GM23248 (cell line): Measurements from ENCODE around the gene CPNE6. TPM values are rescaled to one million over a fixed set of nuclear protein-coding genes. Genes with fewer than 3 reads are reported as not detected.
"Not testable (repeated sequence)": the region's sequence is repeated elsewhere in the genome, so short reads cannot be mapped to it uniquely, and the experiment has no call there.

Source experiments
- DNase-seq: peaks from one replicate; pipeline ENCODE4 v3.0.0-alpha.2; 2015
- H2AFZ ChIP-seq: fragments of 200-600 bp; sonication (generic); 2 replicates; pipeline ENCODE4 v1.6.1; 2016; ENCODE audit warnings: antibody characterized with exemption
- H3F3A ChIP-seq: fragments of 200-600 bp; sonication (generic); 2 replicates; pipeline ENCODE4 v1.6.1; 2016; ENCODE audit warnings: mild to moderate bottlenecking, antibody characterized with exemption, mixed run types; ENCODE audit not compliant: insufficient read depth
- H3K27ac ChIP-seq: fragments of 200-600 bp; sonication (generic); 2 replicates; pipeline ENCODE4 v1.5.1; 2016; ENCODE audit warnings: mild to moderate bottlenecking
- H3K27me3 ChIP-seq: fragments of 200-600 bp; sonication (generic); replicated peaks from 2 replicates; pipeline ENCODE4 v1.6.1; 2016; ENCODE audit warnings: mild to moderate bottlenecking; ENCODE audit not compliant: insufficient read depth
- H3K36me3 ChIP-seq: fragments of 200-600 bp; sonication (generic); 2 replicates; pipeline ENCODE4 v1.6.1; 2016; ENCODE audit warnings: low read depth, mild to moderate bottlenecking
- H3K4me1 ChIP-seq: fragments of 200-600 bp; sonication (generic); 2 replicates; pipeline ENCODE4 v1.6.1; 2016; ENCODE audit warnings: mild to moderate bottlenecking; ENCODE audit not compliant: insufficient read depth
- H3K4me2 ChIP-seq: fragments of 200-600 bp; sonication (generic); one replicate; pipeline ENCODE4 v1.6.1; 2016; ENCODE audit warnings: mild to moderate bottlenecking; ENCODE audit not compliant: unreplicated experiment
- H3K4me3 ChIP-seq: fragments of 200-600 bp; sonication (generic); 2 replicates; pipeline ENCODE4 v1.5.1; 2016; ENCODE audit warnings: mild to moderate bottlenecking
- H3K79me2 ChIP-seq: fragments of 200-600 bp; sonication (generic); 2 replicates; pipeline ENCODE4 v1.6.1; 2016; ENCODE audit warnings: mild to moderate bottlenecking; ENCODE audit not compliant: insufficient read depth
- H3K9ac ChIP-seq: fragments of 200-600 bp; sonication (generic); 2 replicates; pipeline ENCODE4 v1.6.1; 2016; ENCODE audit warnings: mild to moderate bottlenecking
- H3K9me2 ChIP-seq: fragments of 200-600 bp; sonication (generic); 2 replicates; pipeline ENCODE4 v1.6.1; 2016; ENCODE audit warnings: mixed run types, mild to moderate bottlenecking, moderate library complexity; ENCODE audit not compliant: insufficient read depth
- H3K9me3 ChIP-seq: fragments of 200-600 bp; sonication (generic); one replicate; pipeline ENCODE4 v1.6.1; 2017; ENCODE audit warnings: low read depth
- H4K20me1 ChIP-seq: fragments of 200-600 bp; sonication (generic); 2 replicates; pipeline ENCODE4 v1.6.0; 2016; ENCODE audit not compliant: insufficient read depth
- EZH2 ChIP-seq: fragments of 200-600 bp; sonication (generic); IDR thresholded peaks from 2 replicates; pipeline ENCODE4 v1.6.1; 2018; ENCODE audit warnings: antibody characterized with exemption, mild to moderate bottlenecking; ENCODE audit not compliant: insufficient read depth, poor library complexity, severe bottlenecking
- EZH2phosphoT487 ChIP-seq: fragments of 200-600 bp; sonication (generic); IDR thresholded peaks from 2 replicates; pipeline ENCODE4 v1.6.1; 2018; ENCODE audit warnings: antibody characterized with exemption, moderate library complexity, mild to moderate bottlenecking, low read depth; ENCODE audit not compliant: insufficient read depth
- WGBS, 2 experiments: methylation state at CpG; one replicate each; pipeline ENCODE4 v1.1.6; 2015 to 2017; ENCODE audit warnings: low lambda C conversion rate in 2 of 2, low coverage in 1 of 2; ENCODE audit errors: missing lambda C conversion rate in 2 of 2; 5-methylcytosine and 5-hydroxymethylcytosine counted together
- in situ Hi-C: fragments of 300-500 bp; cut with MboI; formaldehyde crosslinking; loops from 2 replicates; pipeline ENCODE4 v1.15.0; 2020
- polyA plus RNA-seq: library from polyadenylated mRNA; unstranded; fragments of >200 nt; fragmentation: Nextera tagmentation; extraction: Ambion mirVana; gene quantifications from 2 replicates; pipeline ENCODE4 v1.2.1, GENCODE V29; 2016
- total RNA-seq: library from RNA; depleted of rRNA; stranded (reverse); fragments of >200 nt; shearing (Covaris generic); gene quantifications from 2 replicates; pipeline ENCODE4 v1.2.3, GENCODE V29; 2014

Gene CPNE6
- total and polyA plus RNA-seq, 2 experiments from 2014 or later, result not detected

GRCh38 chr14:24040692-24041091 is 30.7 kb upstream of the CPNE6 start:
- Histone ChIP-seq H3K4me1 (no peaks in the 10 kb centered on the region), H3K4me3 (no peak overlapping the region), H3K27me3 (peaks cover 8% of the 10 kb centered on the region), H3K79me2 (no peaks in the 10 kb centered on the region), H3K4me2 (no peak overlapping the region), H4K20me1 (no peaks in the 10 kb centered on the region), H3K9me2 (no peaks in the 10 kb centered on the region), H3K9me3 (no peaks in the 10 kb centered on the region), H3K9ac (no peak overlapping the region), H3K27ac (no peak overlapping the region), H3K36me3 (no peaks in the 10 kb centered on the region), H3F3A (no peaks in the 10 kb centered on the region), H2AFZ (no peak overlapping the region)
- 0 to 2% methylated on average over 2 of the region's 2 CpGs for WGBS, 2 experiments
- in situ Hi-C loops, result no loop called here
- TF ChIP-seq EZH2, result no peak
- no peak for TF ChIP-seq EZH2phosphoT487
- no peak for DNase-seq

- H3K27me3 ChIP-seq, result peaks cover 8% of the 10 kb centered on the region
- H3K9me3 ChIP-seq, result no peaks in the 10 kb centered on the region
- no peaks in the 10 kb centered on the region for H3K79me2 ChIP-seq
- in situ Hi-C loops, result no loop called here
- H3K36me3 ChIP-seq, result no peaks in the 10 kb centered on the region
- H3K9ac ChIP-seq, result no peak overlapping the region
- TF ChIP-seq EZH2 (no peak), EZH2phosphoT487 (no peak)
- no peak overlapping the region for H3K4me3 ChIP-seq
- 2 to 3% methylated on average over 5 of the region's 5 CpGs for WGBS, 2 experiments
- H3K27ac ChIP-seq, result no peak overlapping the region
- H3K4me2 ChIP-seq, result no peak overlapping the region
- no peaks in the 10 kb centered on the region for H3F3A ChIP-seq
- no peaks in the 10 kb centered on the region for H3K4me1 ChIP-seq
- no peaks in the 10 kb centered on the region for H3K9me2 ChIP-seq
- no peak for DNase-seq
- no peak overlapping the region for H2AFZ ChIP-seq
- no peaks in the 10 kb centered on the region for H4K20me1 ChIP-seq
Observed at GRCh38 chr14:24042746-24043145, 28.6 kb upstream of the CPNE6 start.

DNA sequence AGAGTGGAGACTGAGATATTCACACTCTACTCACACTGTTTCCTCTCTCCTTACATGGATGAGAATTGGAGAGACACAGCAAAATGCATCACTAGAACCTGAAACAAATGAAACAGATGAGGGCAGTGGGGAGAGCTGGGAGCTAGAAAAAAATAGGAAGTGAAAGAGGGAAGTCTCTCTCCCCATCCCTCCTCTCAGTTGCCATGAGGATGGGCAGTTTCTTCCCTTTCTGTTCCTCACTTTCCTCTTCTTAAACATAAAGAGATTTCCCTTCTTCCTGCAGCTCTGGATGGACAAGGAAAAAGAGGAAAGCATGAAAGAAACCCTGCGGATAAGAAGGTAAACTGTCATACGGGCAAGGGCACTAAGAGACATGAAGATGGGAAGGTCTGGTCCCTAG is 22.4 kb upstream of the CPNE6 start:
- peaks cover 24% of the 10 kb centered on the region for H3K27me3 ChIP-seq
- H3K9me3 ChIP-seq, H3K4me3 ChIP-seq, H3F3A ChIP-seq, in situ Hi-C loops, H3K4me2 ChIP-seq, H3K9ac ChIP-seq, H2AFZ ChIP-seq, H3K27ac ChIP-seq, H3K9me2 ChIP-seq, H3K79me2 ChIP-seq, H3K36me3 ChIP-seq, H4K20me1 ChIP-seq, H3K4me1 ChIP-seq, DNase-seq: not testable (repeated sequence)
- WGBS, 2 experiments, result 86 to 92% methylated on average over 2 of the region's 2 CpGs

- H3K9me2 ChIP-seq, H4K20me1 ChIP-seq, H3K4me1 ChIP-seq, H3K27ac ChIP-seq, DNase-seq, H3K9me3 ChIP-seq, H3K9ac ChIP-seq, H3K4me3 ChIP-seq, H3K36me3 ChIP-seq, H3K4me2 ChIP-seq, in situ Hi-C loops, H3F3A ChIP-seq, H3K79me2 ChIP-seq, H2AFZ ChIP-seq: not testable (repeated sequence)
- H3K27me3 ChIP-seq, result peaks cover 31% of the 10 kb centered on the region
- 76 to 84% methylated on average over 8 of the region's 8 CpGs for WGBS, 2 experiments
Observed at GRCh38 chr14:24050753-24051152, 20.6 kb upstream of the CPNE6 start.

- Histone ChIP-seq H3K9me3 (no peaks in the 10 kb centered on the region), H3K9ac (peak overlapping the region; percentile 26; the same call in 1 of the 2 replicates), H3K4me3 (peak overlapping the region; percentile 65), H3F3A (no peaks in the 10 kb centered on the region), H2AFZ (peak overlapping the region; percentile 72), H3K4me2 (peak overlapping the region; percentile 90), H4K20me1 (no peaks in the 10 kb centered on the region), H3K9me2 (no peaks in the 10 kb centered on the region), H3K36me3 (no peaks in the 10 kb centered on the region), H3K27ac (no peak overlapping the region), H3K4me1 (no peaks in the 10 kb centered on the region), H3K79me2 (no peaks in the 10 kb centered on the region), H3K27me3 (peaks cover 31% of the 10 kb centered on the region)
- in situ Hi-C loops, result no loop called here
- TF ChIP-seq EZH2phosphoT487 (no peak), EZH2 (no peak)
- WGBS, 2 experiments, result 12 to 21% methylated on average over 18 to 20 of the region's 20 CpGs
- no peak for DNase-seq
Observed at GRCh38 chr14:24051176-24051788, 20.1 kb upstream of the CPNE6 start.
